DMS114 treated with DMSO at 0.1 percent for 48 hours (cell line): Measurements from ENCODE around the gene ZNF384.

ENCODE experiments used
- DNase-seq: peaks from one replicate; lab custom pipeline; 2025; ENCODE audit not compliant: unreplicated experiment; lab: John Stamatoyannopoulos, UW

ZNF384 gene

DNA sequence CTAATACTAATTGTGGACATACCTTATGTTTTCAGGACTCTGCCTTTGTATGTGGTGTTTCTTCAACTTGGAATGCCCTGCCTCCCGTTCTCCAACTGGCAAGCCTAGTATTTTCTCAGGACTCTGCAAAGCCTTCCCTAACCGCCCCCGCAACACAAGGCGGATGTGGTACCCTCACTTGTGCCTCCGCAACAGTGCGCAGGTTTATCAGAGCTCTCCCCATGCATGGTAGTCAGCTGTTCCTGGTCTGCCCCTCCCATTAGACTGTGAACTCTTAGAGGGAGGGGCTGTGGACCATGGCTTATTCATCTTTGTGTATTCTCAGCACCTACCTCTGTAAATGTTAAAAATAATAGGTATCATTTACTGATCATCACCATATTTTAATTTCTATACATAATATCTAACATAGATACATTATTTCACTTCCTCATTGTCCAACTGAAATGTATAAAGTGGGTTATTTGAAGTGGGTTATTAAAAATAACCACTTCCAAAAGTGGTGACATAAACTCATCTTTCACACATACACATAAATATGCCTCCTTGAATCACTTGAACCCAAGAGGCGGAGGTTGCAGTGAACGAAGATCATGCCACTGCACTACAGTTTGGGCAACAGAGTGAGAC lies 62.4 kb downstream of the ZNF384 start:
- DNase-seq = no peak

DNA sequence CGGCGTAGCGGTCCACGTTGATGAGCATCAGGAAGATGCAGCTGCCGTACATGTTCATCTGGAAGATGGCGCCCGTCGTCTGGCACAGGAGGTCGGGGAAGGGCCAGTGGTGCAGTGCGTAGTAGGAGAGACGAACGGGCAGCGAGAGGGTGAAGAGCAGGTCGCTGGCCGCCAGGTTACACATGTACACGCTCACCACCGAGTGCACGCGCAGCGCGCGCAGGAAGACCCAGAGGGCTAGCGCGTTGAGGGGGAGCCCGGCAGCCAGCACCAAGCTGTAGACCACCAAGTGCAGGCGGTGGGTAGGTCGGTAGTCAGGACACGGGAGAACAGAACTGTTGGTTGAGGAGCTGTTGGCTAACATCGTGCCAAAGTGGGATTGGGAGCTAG lies 68.3 kb downstream of the ZNF384 start:
- DNase-seq = no peak

DNA sequence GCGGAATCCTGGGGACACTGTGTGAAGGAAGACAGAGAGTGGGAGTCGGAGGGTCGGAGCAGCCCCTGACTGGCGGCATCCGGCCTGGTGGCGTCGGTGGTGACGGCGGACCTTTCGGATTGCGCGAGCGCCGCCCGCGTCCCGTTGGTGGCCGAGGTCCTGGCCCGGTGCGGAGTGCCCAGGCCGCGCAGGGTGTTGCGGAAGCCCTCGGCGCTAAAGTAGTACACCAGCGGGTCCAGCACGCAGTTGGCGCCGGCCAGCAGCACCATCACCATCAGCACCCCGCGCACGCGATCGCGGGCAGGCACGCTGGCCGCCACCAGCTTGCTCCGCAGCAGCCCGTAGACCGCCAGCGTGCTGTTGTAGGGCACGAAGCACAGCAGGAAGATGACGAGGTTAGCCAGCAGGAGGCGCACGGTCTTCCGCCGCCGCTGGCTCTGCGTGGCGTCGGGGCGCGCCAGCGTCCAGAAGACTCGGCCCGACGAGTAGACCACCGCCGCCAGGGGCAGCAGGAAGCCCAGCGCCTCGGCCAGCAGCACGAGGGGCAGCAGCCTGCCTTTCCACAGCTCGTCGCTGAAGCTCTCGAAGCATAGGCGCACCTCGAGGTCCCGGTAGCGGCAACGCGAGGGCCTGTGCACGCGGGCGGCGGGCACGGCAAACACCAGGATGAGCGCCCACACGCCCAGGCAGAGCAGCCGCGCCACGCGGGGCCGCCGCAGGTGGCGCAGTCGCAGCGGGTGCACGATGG lies 68.9 kb downstream of the ZNF384 start:
- DNase-seq = no peak

DNA sequence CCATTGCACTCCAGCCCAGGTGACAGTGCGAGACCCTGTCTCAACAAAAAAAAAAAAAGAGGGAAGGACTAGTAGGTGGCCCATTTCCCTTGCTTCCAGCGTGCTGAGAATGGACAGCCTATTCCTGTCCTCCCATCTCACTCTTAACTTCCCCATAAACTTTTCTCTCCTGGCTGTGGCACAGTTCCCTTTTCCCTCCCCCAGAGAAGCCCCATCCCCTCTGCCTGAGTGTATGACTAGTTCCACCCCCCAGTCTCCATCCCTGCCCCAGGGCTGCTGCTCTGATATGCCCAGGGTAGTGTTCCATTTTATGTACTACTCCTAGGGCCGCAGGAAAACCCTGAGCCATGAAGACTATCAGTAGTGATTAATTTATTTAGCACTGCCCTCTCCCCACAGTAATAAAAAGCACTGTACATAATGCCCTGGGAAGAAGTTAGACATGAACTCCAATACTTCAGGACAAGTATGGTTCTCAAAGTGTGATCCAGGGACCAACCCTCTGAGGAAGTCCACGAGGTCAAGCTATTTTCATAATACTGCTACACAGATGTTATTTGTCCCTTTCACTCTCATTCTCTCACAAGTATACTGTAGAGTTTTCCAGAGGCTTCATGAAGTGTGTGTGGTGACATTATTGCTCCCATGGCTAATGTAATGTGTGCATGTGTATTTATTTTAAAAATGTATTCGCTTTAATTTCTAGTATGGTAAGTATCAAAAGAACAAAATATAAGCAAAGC lies 70.5 kb downstream of the ZNF384 start:
- DNase-seq = no peak
